GM12878 (cell line): ENCODE data around the gene LIMS1. TPM values are rescaled to one million over a fixed set of nuclear protein-coding genes. Genes with fewer than 3 reads are reported as not detected.
A peak's percentile ranks its signal among the peaks of the same experiment; 100 is the strongest.

Experiments
- BHLHE40 ChIP-seq, 2 experiments: fragments of 450-650 bp in 1 of 2; IDR thresholded peaks; 2 replicates each; pipeline ENCODE4 v1.6.1; 2011 to 2017; ENCODE audit warnings: low read depth in 2 of 2, borderline replicate concordance in 1 of 2, improper control_type of control experiment in 1 of 2, low read length in 1 of 2, mild to moderate bottlenecking in 1 of 2
- EGR1 ChIP-seq, 2 experiments: IDR thresholded peaks; 1 replicate in 1 of 2; 2 replicates in 1 of 2; pipeline ENCODE4 v1.6.1; 2011 to 2012; ENCODE audit warnings: low read depth in 2 of 2, low read length in 2 of 2, borderline replicate concordance in 1 of 2, mild to moderate bottlenecking in 1 of 2, moderate library complexity in 1 of 2
- FOXK2 ChIP-seq: fragments of 450-650 bp; IDR thresholded peaks from 2 replicates; pipeline ENCODE4 v1.6.1; 2017; ENCODE audit warnings: mild to moderate bottlenecking, moderate library complexity
- GATAD2B ChIP-seq: fragments of 450-650 bp; conservative IDR thresholded peaks from 2 replicates; pipeline ENCODE4 v1.6.1; 2017; ENCODE audit warnings: low read depth, mild to moderate bottlenecking, moderate library complexity
- IRF4 ChIP-seq: IDR thresholded peaks from 2 replicates; pipeline ENCODE4 v1.6.1; 2011; ENCODE audit warnings: low read depth, low read length
- JUND ChIP-seq: IDR thresholded peaks from 2 replicates; pipeline ENCODE4 v1.6.1; 2012; ENCODE audit warnings: low read depth, mild to moderate bottlenecking, low read length, improper control_type of control experiment, moderate library complexity
- PAX8 ChIP-seq: fragments of 450-650 bp; IDR thresholded peaks from 2 replicates; pipeline ENCODE4 v1.6.1; 2017; ENCODE audit warnings: mild to moderate bottlenecking, moderate library complexity
- RCOR1 ChIP-seq: conservative IDR thresholded peaks from 2 replicates; pipeline ENCODE4 v1.6.1; 2012; ENCODE audit warnings: low read depth, low read length, improper control_type of control experiment
- RFX5 ChIP-seq: IDR thresholded peaks from 2 replicates; pipeline ENCODE4 v1.6.1; 2011; ENCODE audit warnings: low read depth, low read length, improper control_type of control experiment
- SREBF2 ChIP-seq: IDR thresholded peaks from 2 replicates; pipeline ENCODE4 v1.6.1; 2012; ENCODE audit warnings: mild to moderate bottlenecking, low read length
- STAT1 ChIP-seq: fragments of 450-650 bp; conservative IDR thresholded peaks from 2 replicates; pipeline ENCODE4 v1.6.1; 2014; ENCODE audit warnings: antibody characterized with exemption, mild to moderate bottlenecking
- ZNF687 ChIP-seq: fragments of 450-650 bp; IDR thresholded peaks from 2 replicates; pipeline ENCODE4 v1.6.1; 2017; ENCODE audit warnings: mild to moderate bottlenecking, moderate library complexity
- polyA plus RNA-seq, 11 experiments: library from polyadenylated mRNA; depleted of rRNA in 4 of 11; unstranded in 6 of 11; stranded (reverse) in 5 of 11; fragments of >200 nt; fragmentation: Nextera tagmentation in 4 of 11; fragmentation: Illumina TruSeq in 1 of 11; extraction: Ambion mirVana in 4 of 11; extraction: Trizol in 1 of 11; gene quantifications; 1 replicate in 1 of 11; 2 replicates in 10 of 11; pipeline versions ENCODE4 v1.2.1 to v1.2.3, GENCODE V29; 2011 to 2016; ENCODE audit warnings: inconsistent platforms in 2 of 11, missing spikeins in 2 of 11, low read depth in 1 of 11
- total RNA-seq, 4 experiments: library from RNA; depleted of rRNA in 3 of 4; stranded (reverse); fragments of >200 nt in 3 of 4; fragmentation: Illumina TruSeq in 1 of 4; extraction: Trizol in 1 of 4; gene quantifications; 2 replicates each; pipeline versions ENCODE4 v1.2.1 to v1.2.3, GENCODE V29; 2013 to 2021
- TF ChIP-seq, protein P1 (sequence below): fragments of 450-650 bp; IDR thresholded peaks from 2 replicates; pipeline ENCODE4 v1.6.1; 2017; ENCODE audit warnings: low read depth, mild to moderate bottlenecking, moderate library complexity
- TF ChIP-seq, protein P2 (sequence below): IDR thresholded peaks from 2 replicates; pipeline ENCODE4 v1.6.1; 2011; ENCODE audit warnings: low read depth, low read length, improper control_type of control experiment, borderline replicate concordance
- TF ChIP-seq, protein P3 (sequence below): fragments of 450-650 bp; formaldehyde crosslinking; IDR thresholded peaks from 2 replicates; pipeline ENCODE4 v1.4.0; 2022; ENCODE audit warnings: mild to moderate bottlenecking, moderate library complexity

The LIMS1 gene
- total and polyA plus RNA-seq, 10 of the 15 experiments (the other 5 are each of a cell fraction or from before 2014, with no cell fraction given) = 15.7 to 98.1 (median 43.9) TPM

DNA sequence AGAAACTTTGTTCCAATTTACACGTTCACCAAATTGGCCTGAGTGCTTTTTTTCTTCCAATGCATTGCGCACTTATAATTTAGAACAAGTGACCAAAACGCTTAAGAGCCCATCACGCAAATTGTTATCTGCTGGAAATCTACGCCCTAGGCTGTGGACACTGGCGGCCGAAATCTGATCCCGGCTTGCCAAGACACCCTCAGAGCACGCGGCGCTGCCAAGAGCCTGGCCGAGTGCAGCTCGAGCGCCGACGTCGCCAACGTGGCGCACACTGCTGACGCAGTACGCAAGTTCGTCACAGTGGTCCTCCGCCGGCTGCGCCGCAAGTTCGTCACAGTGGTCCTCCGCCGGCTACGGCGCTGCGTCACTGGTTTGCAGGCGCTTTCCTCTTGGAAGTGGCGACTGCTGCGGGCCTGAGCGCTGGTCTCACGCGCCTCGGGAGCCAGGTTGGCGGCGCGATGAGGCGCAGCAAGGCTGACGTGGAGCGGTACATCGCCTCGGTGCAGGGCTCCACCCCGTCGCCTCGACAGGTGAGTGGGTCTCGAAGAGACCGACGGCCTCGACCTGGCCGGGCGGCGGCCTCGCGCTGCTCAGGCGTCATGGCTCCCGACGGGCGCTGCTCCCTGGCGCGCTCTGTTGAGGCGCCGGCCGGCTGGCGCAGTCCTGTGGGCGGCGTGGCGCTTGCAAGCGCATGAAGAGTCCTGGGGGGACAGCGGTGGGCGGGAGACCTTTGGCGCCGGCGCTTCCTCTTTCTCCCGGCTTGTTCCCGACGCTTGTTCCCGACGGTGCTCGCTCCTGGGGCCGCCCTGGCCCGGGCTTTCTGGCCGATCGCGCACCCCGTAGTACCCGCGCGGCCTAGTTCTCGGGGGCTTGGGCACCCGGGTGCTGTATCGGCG, 185.1 kb downstream of the LIMS1 start, which contains the start of gene RANBP2 (continued):
- TF ChIP-seq, protein P1, sequence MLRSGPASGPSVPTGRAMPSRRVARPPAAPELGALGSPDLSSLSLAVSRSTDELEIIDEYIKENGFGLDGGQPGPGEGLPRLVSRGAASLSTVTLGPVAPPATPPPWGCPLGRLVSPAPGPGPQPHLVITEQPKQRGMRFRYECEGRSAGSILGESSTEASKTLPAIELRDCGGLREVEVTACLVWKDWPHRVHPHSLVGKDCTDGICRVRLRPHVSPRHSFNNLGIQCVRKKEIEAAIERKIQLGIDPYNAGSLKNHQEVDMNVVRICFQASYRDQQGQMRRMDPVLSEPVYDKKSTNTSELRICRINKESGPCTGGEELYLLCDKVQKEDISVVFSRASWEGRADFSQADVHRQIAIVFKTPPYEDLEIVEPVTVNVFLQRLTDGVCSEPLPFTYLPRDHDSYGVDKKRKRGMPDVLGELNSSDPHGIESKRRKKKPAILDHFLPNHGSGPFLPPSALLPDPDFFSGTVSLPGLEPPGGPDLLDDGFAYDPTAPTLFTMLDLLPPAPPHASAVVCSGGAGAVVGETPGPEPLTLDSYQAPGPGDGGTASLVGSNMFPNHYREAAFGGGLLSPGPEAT = peak; percentile 69; the same call in 1 of the 2 replicates
- TF ChIP-seq ZNF687 (peak; percentile 100), EGR1 (IDR thresholded peaks at IDR 0.05; ENCODE audit: borderline replicate concordance in 1 of 2, low read depth in 2 of 2, low read length in 2 of 2) (peak in 1 of 2 experiments; percentile 100; a peak in 2 of 3 replicates), STAT1 (no peak; the same call in 1 of the 2 replicates), GATAD2B (peak; percentile 79), SREBF2 (no peak), JUND (no peak), RFX5 (peak; percentile 45; the same call in 1 of the 2 replicates), IRF4 (no peak), PAX8 (0 out of 2 replicates have a peak, but pooled peaks have one; percentile 12), RCOR1 (no peak), BHLHE40 (IDR thresholded peaks at IDR 0.05; ENCODE audit: borderline replicate concordance in 1 of 2, low read depth in 2 of 2, low read length in 1 of 2) (peak in 1 of 2 experiments; percentile 79; a peak in 2 of 4 replicates), FOXK2 (peak; percentile 22; the same call in 1 of the 2 replicates)
- TF ChIP-seq, protein P2, sequence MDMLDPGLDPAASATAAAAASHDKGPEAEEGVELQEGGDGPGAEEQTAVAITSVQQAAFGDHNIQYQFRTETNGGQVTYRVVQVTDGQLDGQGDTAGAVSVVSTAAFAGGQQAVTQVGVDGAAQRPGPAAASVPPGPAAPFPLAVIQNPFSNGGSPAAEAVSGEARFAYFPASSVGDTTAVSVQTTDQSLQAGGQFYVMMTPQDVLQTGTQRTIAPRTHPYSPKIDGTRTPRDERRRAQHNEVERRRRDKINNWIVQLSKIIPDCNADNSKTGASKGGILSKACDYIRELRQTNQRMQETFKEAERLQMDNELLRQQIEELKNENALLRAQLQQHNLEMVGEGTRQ = no peak
- TF ChIP-seq, protein P3, sequence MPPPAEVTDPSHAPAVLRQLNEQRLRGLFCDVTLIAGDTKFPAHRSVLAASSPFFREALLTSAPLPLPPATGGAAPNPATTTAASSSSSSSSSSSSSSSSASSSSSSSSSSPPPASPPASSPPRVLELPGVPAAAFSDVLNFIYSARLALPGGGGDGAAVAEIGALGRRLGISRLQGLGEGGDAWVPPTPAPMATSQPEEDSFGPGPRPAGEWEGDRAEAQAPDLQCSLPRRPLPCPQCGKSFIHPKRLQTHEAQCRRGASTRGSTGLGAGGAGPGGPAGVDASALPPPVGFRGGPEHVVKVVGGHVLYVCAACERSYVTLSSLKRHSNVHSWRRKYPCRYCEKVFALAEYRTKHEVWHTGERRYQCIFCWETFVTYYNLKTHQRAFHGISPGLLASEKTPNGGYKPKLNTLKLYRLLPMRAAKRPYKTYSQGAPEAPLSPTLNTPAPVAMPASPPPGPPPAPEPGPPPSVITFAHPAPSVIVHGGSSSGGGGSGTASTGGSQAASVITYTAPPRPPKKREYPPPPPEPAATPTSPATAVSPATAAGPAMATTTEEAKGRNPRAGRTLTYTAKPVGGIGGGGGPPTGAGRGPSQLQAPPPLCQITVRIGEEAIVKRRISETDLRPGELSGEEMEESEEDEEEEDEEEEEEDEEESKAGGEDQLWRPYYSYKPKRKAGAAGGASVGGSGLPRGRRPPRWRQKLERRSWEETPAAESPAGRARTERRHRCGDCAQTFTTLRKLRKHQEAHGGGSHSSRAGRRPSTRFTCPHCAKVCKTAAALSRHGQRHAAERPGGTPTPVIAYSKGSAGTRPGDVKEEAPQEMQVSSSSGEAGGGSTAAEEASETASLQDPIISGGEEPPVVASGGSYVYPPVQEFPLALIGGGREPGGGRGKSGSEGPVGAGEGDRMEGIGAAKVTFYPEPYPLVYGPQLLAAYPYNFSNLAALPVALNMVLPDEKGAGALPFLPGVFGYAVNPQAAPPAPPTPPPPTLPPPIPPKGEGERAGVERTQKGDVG (CRISPR knock-in tag) = no peak
